OCI-LY7 (cell line): ENCODE measurements around the gene CDCP2. TPM values are rescaled to one million over a fixed set of nuclear protein-coding genes. Genes with fewer than 3 reads are reported as not detected.
A peak's percentile ranks its signal among the peaks of the same experiment; 100 is the strongest.

Source experiments
- Bru-seq: library from RNA; stranded (reverse); fragments of 400-500 nt; gene quantifications from one replicate; lab custom pipeline; 2021; lab: Mats Ljungman, UMichigan
- BruChase-seq, 2 experiments: library from RNA; stranded (reverse); fragments of 400-500 nt; gene quantifications; one replicate each; lab custom pipeline; 2021; lab: Mats Ljungman, UMichigan
- BruUV-seq: library from RNA; stranded (reverse); fragments of 400-500 nt; replicated peaks from 2 replicates; lab custom pipeline; 2021; lab: Mats Ljungman, UMichigan
- CTCF ChIA-PET: fragments of 300-600 bp; sonication (Branson Sonifier 250); formaldehyde crosslinking; loops from one replicate; lab custom pipeline; 2022; ENCODE audit warnings: antibody characterized with exemption; ENCODE audit not compliant: unreplicated experiment; lab: Charles Lee
- POLR2A ChIA-PET: fragments of 300-600 bp; sonication (Branson Sonifier 250); formaldehyde crosslinking; loops from one replicate; lab custom pipeline; 2022; ENCODE audit warnings: antibody characterized with exemption; lab: Charles Lee
- DNase-seq: peaks from one replicate; pipeline ENCODE4 v3.0.0-alpha.2; 2015; ENCODE audit warnings: low spot score
- H2AFZ ChIP-seq: fragments of 200-600 bp; sonication (generic), shearing (Covaris generic); 2 replicates; pipeline ENCODE4 v1.6.1; 2014; ENCODE audit warnings: mild to moderate bottlenecking, antibody characterized with exemption, low read length, moderate library complexity
- H3K27ac ChIP-seq: fragments of 200-600 bp; sonication (generic); 2 replicates; pipeline ENCODE4 v1.5.1; 2014; ENCODE audit warnings: mixed run types, low read depth, mild to moderate bottlenecking, moderate library complexity, low read length, inconsistent platforms; ENCODE audit not compliant: poor library complexity, severe bottlenecking
- H3K36me3 ChIP-seq: fragments of 200-600 bp; sonication (generic); 2 replicates; pipeline ENCODE4 v1.6.1; 2014; ENCODE audit warnings: mild to moderate bottlenecking, antibody characterized with exemption, low read length, moderate library complexity, mixed read lengths; ENCODE audit not compliant: insufficient read depth
- H3K4me1 ChIP-seq: fragments of 200-600 bp; sonication (generic); 2 replicates; pipeline ENCODE4 v1.5.1; 2014; ENCODE audit warnings: mild to moderate bottlenecking, low read length; ENCODE audit not compliant: insufficient read depth, poor library complexity, severe bottlenecking
- H3K4me2 ChIP-seq: fragments of 200-600 bp; sonication (generic); 2 replicates; pipeline ENCODE4 v1.6.1; 2014; ENCODE audit warnings: mild to moderate bottlenecking, low read length
- H3K4me3 ChIP-seq: fragments of 200-600 bp; sonication (generic); 2 replicates; pipeline ENCODE4 v1.5.1; 2014; ENCODE audit warnings: mild to moderate bottlenecking, low read depth, low read length; ENCODE audit not compliant: poor library complexity, severe bottlenecking
- H3K79me2 ChIP-seq: fragments of 200-600 bp; sonication (generic); 2 replicates; pipeline ENCODE4 v1.6.1; 2016; ENCODE audit warnings: low read depth, mild to moderate bottlenecking, low read length, moderate library complexity, mixed read lengths; ENCODE audit not compliant: insufficient read depth
- H3K9me2 ChIP-seq: fragments of 200-600 bp; sonication (generic); 2 replicates; pipeline ENCODE4 v1.6.1; 2016; ENCODE audit warnings: mild to moderate bottlenecking, low read length, mixed read lengths; ENCODE audit not compliant: insufficient read depth
- H3K9me3 ChIP-seq: fragments of 200-600 bp; sonication (generic); 2 replicates; pipeline ENCODE4 v1.6.1; 2014; ENCODE audit warnings: mild to moderate bottlenecking, mixed run types, low read length, mixed read lengths
- H4K20me1 ChIP-seq: fragments of 200-600 bp; sonication (generic); 2 replicates; pipeline ENCODE4 v1.6.1; 2014; ENCODE audit warnings: mild to moderate bottlenecking, antibody characterized with exemption, low read length, moderate library complexity, mixed read lengths; ENCODE audit not compliant: insufficient read depth
- CTCF ChIP-seq: fragments of 200-600 bp; sonication (generic); conservative IDR thresholded peaks from 2 replicates; pipeline ENCODE4 v1.5.1; 2014; ENCODE audit warnings: mild to moderate bottlenecking, antibody characterized with exemption, low read length, moderate library complexity, mixed read lengths
- EZH2phosphoT487 ChIP-seq: fragments of 200-600 bp; sonication (generic); IDR thresholded peaks from 2 replicates; pipeline ENCODE4 v1.6.1; 2018; ENCODE audit warnings: low read depth, borderline replicate concordance, mild to moderate bottlenecking, mixed run types, antibody characterized with exemption, low read length, moderate library complexity, mixed read lengths
- intact Hi-C: fragments of 100-400 bp; cut with micrococcal nuclease; formaldehyde crosslinking; loops from one replicate; pipeline ENCODE4 v1.10.0; 2022; ENCODE audit not compliant: unreplicated experiment
- long read RNA-seq: library from polyadenylated mRNA; stranded (forward); transcript quantifications from one replicate; pipeline ENCODE4 v2.0.0, GENCODE V29; 2022
- total RNA-seq, 2 experiments: library from RNA; depleted of rRNA in 1 of 2; stranded (reverse); fragments of >200 nt in 1 of 2; shearing (Covaris generic) in 1 of 2; gene quantifications; 2 replicates each; pipeline ENCODE4 v1.2.3, GENCODE V29; 2014 to 2022

The CDCP2 gene
- 0.09 TPM in 1 of 2 replicates, not detected in the other for total RNA-seq (2014; rRNA removed; shearing (Covaris generic))
- 0.26 TPM in 1 of 2 replicates, not detected in the other for total RNA-seq (2022)
- not detected for Bru-seq, nascent RNA
- percentile 25 among the genes with signal in this experiment for BruChase-seq, experiment 1, labeled RNA remaining after a 6-hour chase
- percentile 26 among the genes with signal in this experiment for BruChase-seq, experiment 2, labeled RNA remaining after a 2-hour chase
- long read RNA-seq, result 0 reads

DNA sequence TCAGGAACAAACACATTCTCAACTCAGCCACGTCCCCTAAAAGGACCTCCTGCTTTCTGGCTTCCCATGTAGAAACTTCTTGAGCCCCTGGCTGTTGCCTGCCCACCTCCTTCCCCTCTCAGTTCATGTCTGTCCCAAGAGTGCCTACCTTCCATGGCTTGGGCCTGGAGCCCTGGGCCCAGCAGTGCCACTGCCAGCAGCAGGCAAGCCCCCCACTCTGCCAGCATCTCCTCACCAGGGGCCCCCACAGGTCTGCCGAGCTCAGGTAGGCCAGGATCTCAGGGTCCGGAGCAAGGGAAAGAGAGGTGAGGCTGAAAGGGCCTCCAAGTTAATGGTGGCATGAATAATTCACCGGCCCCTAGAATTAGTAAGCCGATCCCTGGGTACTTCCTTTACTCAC, at the start of gene CDCP2:
TSS of gene CDCP2 (minus strand) at position 305 of the 400 bp plus-strand sequence. CDS start at position 227, 78 bp downstream.
- H3K36me3 ChIP-seq, result no peaks in the 10 kb centered on the region
- POLR2A ChIA-PET, result no interaction called here
- no peaks in the 10 kb centered on the region for H3K9me3 ChIP-seq
- no TSS peak for BruUV-seq
- H3K27ac ChIP-seq, result no peak within 1 kb of the TSS
- H3K4me3 ChIP-seq, result no peak within 1 kb of the TSS
- no peak within 1 kb of the TSS for H3K4me2 ChIP-seq
- intact Hi-C loops, result no loop called here
- no peaks in the 10 kb centered on the region for H3K4me1 ChIP-seq
- no peak for DNase-seq
- TF ChIP-seq CTCF, result no peak
- TF ChIP-seq EZH2phosphoT487, result no peak
- no peaks in the 10 kb centered on the region for H3K79me2 ChIP-seq
- H4K20me1 ChIP-seq, result no peaks in the 10 kb centered on the region
- CTCF ChIA-PET, result no interaction called here
- no peak within 1 kb of the TSS for H2AFZ ChIP-seq
- H3K9me2 ChIP-seq, result no peaks in the 10 kb centered on the region

DNA sequence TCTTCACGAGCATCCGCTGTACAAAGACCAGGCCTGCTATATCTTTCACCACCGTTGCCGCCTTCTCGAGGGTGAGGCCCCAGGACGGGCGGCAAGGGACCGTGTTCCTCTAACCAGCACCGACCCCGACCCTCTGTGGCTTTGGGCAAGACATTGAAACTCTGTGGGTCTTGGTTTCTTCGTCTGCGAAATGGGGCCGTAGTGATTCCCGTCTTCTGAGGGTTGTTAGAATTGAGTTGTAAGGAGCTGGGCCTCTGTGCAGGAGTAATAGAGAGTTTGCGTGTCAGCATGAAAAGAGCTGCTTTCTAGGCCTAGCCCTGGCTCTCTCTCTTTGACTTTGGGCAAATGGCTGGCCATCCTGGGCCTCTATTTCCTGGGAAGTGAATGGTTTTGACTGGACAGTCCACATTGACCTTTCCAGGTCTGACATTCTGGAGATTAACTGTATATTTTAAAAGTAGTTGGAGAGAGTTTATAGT, 47.8 kb upstream of the CDCP2 start:
- Histone ChIP-seq H3K4me3 (peak overlapping the region; percentile 87), H3K9me2 (no peaks in the 10 kb centered on the region), H2AFZ (peak overlapping the region; percentile 76; the same call in 1 of the 2 replicates), H3K27ac (peak overlapping the region; percentile 41), H3K9me3 (no peaks in the 10 kb centered on the region), H3K4me1 (peaks cover 28% of the 10 kb centered on the region), H3K79me2 (peaks cover 53% of the 10 kb centered on the region), H4K20me1 (peaks cover 12% of the 10 kb centered on the region), H3K36me3 (peaks cover 34% of the 10 kb centered on the region), H3K4me2 (peak overlapping the region; percentile 93)
- POLR2A ChIA-PET, result interaction anchor here (0.7 to 0.9 kb wide), 2 partner anchors 16 to 29 kb away, joined by 3 read pairs; no protein-coding TSS in a partner anchor
- intact Hi-C loops, result loop anchor here (5.0 kb wide), 3 partner anchors 72 to 207 kb away; partner anchors contain the start of genes SSBP3, TCEANC2 and TMEM59
- no peak for DNase-seq
- no peak for TF ChIP-seq EZH2phosphoT487
- TSS peak; percentile 74 for BruUV-seq
- CTCF ChIA-PET, result interaction anchor here (0.5 kb wide), 1 partner anchor 59 kb away, joined by 4 read pairs; no protein-coding TSS in a partner anchor

DNA sequence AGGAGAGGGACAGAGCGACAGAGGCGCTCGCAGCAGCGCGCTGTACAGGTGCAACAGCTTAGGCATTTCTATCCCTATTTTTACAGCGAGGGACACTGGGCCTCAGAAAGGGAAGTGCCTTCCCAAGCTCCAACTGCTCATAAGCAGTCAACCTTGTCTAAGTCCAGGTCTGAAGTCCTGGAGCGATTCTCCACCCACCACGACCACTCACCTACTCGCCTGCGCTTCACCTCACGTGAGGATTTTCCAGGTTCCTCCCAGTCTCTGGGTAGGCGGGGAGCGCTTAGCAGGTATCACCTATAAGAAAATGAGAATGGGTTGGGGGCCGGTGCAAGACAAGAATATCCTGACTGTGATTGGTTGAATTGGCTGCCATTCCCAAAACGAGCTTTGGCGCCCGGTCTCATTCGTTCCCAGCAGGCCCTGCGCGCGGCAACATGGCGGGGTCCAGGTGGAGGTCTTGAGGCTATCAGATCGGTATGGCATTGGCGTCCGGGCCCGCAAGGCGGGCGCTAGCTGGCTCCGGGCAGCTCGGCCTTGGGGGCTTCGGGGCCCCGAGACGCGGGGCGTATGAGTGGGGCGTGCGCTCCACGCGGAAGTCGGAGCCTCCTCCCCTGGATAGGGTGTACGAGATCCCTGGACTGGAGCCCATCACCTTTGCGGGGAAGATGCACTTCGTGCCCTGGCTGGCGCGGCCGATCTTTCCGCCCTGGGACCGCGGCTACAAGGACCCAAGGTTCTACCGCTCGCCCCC, 47.1 kb upstream of the CDCP2 start, which contains the start of the genes CYB5RL and MRPL37:
TSS of gene CYB5RL (minus strand) at position 266 of the 754 bp plus-strand sequence. CDS start 4,414 bp downstream, outside the sequence.
TSS of gene MRPL37 (plus strand) at position 403 of the 754 bp plus-strand sequence. CDS start at position 480, 77 bp downstream.
- H3K4me1 ChIP-seq, result peaks cover 28% of the 10 kb centered on the region
- peak within 1 kb of the TSS; percentile 76 for H2AFZ ChIP-seq
- H3K9me3 ChIP-seq, result no peaks in the 10 kb centered on the region
- H3K36me3 ChIP-seq, result peaks cover 29% of the 10 kb centered on the region
- intact Hi-C loops, result loop anchor here (5.0 kb wide), 3 partner anchors 72 to 207 kb away; partner anchors contain the start of genes SSBP3, TCEANC2 and TMEM59
- peak within 1 kb of the TSS; percentile 87 for H3K4me3 ChIP-seq
- POLR2A ChIA-PET, result interaction anchor here (0.6 to 0.9 kb wide), 4 partner anchors 16 to 688 kb away, joined by 3 read pairs; partner anchors contain the start of gene DHCR24
- peak; percentile 97 for DNase-seq
- CTCF ChIA-PET, result interaction anchor here (0.5 kb wide), 1 partner anchor 58 kb away, joined by 4 read pairs; no protein-coding TSS in a partner anchor
- H3K9me2 ChIP-seq, result no peaks in the 10 kb centered on the region
- no peak for TF ChIP-seq EZH2phosphoT487
- TF ChIP-seq CTCF, result no peak
- peak within 1 kb of the TSS; percentile 41 for H3K27ac ChIP-seq
- peaks cover 12% of the 10 kb centered on the region for H4K20me1 ChIP-seq
- no TSS peak for BruUV-seq
- H3K4me2 ChIP-seq, result peak within 1 kb of the TSS; percentile 98
- peaks cover 53% of the 10 kb centered on the region for H3K79me2 ChIP-seq
